Vagina (tissue), 2 donors: ENCODE measurements around the gene SMC1B. TPM values are rescaled to one million over a fixed set of nuclear protein-coding genes. Genes with fewer than 3 reads are reported as not detected.
"Not testable (repeated sequence)": the region's sequence is repeated elsewhere in the genome, so short reads cannot be mapped to it uniquely, and the experiment has no call there.

Source experiments
- DNase-seq, 2 donors: peaks; one replicate each; pipeline ENCODE4 v3.0.0-alpha.2; 2017; ENCODE audit errors: extremely low spot score in 2 of 2
- H3K27ac ChIP-seq: fragments of 200-600 bp; sonication (generic); one replicate; pipeline ENCODE4 v1.5.1; 2019
- H3K27me3 ChIP-seq: fragments of 200-600 bp; sonication (generic); one replicate; pipeline ENCODE4 v1.5.1; 2019
- H3K36me3 ChIP-seq, 2 donors: fragments of 200-600 bp; sonication (generic); one replicate each; pipeline ENCODE4 v1.5.1; 2017 to 2019
- H3K4me1 ChIP-seq: fragments of 200-600 bp; sonication (generic); one replicate; pipeline ENCODE4 v1.5.1; 2019
- H3K4me3 ChIP-seq, 2 donors: fragments of 200-600 bp; sonication (generic); 1 replicate in 1 of 2; 2 replicates in 1 of 2; pipeline ENCODE4 v1.5.1; 2016 to 2019
- H3K9me3 ChIP-seq: fragments of 200-600 bp; sonication (generic); one replicate; pipeline ENCODE4 v1.5.1; 2019
- CTCF ChIP-seq, 3 experiments: fragments of 450-650 bp in 2 of 3; fragments of 200-600 bp in 1 of 3; sonication (generic) in 1 of 3; IDR thresholded peaks; one replicate each; pipeline ENCODE4 v1.5.1; 2017 to 2019; ENCODE audit warnings: antibody characterized with exemption in 3 of 3, mild to moderate bottlenecking in 2 of 3, moderate library complexity in 2 of 3
- POLR2A ChIP-seq, 2 donors: fragments of 450-650 bp; IDR thresholded peaks; one replicate each; pipeline ENCODE4 v1.6.1; 2017; ENCODE audit warnings: antibody characterized with exemption in 2 of 2, mild to moderate bottlenecking in 2 of 2, moderate library complexity in 2 of 2
- POLR2AphosphoS5 ChIP-seq, 2 donors: sonication (generic); formaldehyde crosslinking; IDR thresholded peaks; one replicate each; pipeline ENCODE4 v1.9.0; 2017; ENCODE audit warnings: antibody characterized with exemption in 2 of 2, mild to moderate bottlenecking in 2 of 2, low read depth in 1 of 2; ENCODE audit not compliant: insufficient read depth in 1 of 2
- intact Hi-C: fragments of 100-400 bp; cut with DNase I; formaldehyde crosslinking; loops from one replicate; pipeline ENCODE4 v1.15.1; 2023
- total RNA-seq: library from RNA; depleted of rRNA; stranded (reverse); fragments of >200 nt; gene quantifications from one replicate; pipeline ENCODE4 v1.2.3, GENCODE V29; 2016

The SMC1B gene
- total RNA-seq, 1 donor from 2014 or later, result not detected

- intact Hi-C loops, result no loop called here
- H3K4me3 ChIP-seq, result no peak overlapping the region
- DNase-seq, result no peak
- H3K27ac ChIP-seq, result no peak overlapping the region
- no peaks in the 10 kb centered on the region for H3K9me3 ChIP-seq
- no peak for TF ChIP-seq CTCF (IDR thresholded peaks at IDR 0.05)
- TF ChIP-seq POLR2AphosphoS5 (IDR thresholded peaks at IDR 0.05; ENCODE audit: insufficient read depth in 1 of 2, low read depth in 1 of 2), result no peak
- TF ChIP-seq POLR2A (IDR thresholded peaks at IDR 0.05), result no peak
- no peaks in the 10 kb centered on the region for H3K4me1 ChIP-seq
- no peaks in the 10 kb centered on the region for H3K36me3 ChIP-seq
- no peaks in the 10 kb centered on the region for H3K27me3 ChIP-seq
Observed at GRCh38 chr22:45303181-45303580, 110.2 kb downstream of the SMC1B start.

- intact Hi-C loops, result no loop called here
- Histone ChIP-seq H3K4me1 (no peaks in the 10 kb centered on the region), H3K9me3 (no peaks in the 10 kb centered on the region), H3K4me3 (no peak overlapping the region), H3K27me3 (no peaks in the 10 kb centered on the region), H3K27ac (no peak overlapping the region), H3K36me3 (no peaks in the 10 kb centered on the region)
- no peak for DNase-seq
- TF ChIP-seq POLR2AphosphoS5 (IDR thresholded peaks at IDR 0.05; ENCODE audit: insufficient read depth in 1 of 2, low read depth in 1 of 2) (no peak), POLR2A (IDR thresholded peaks at IDR 0.05) (no peak), CTCF (IDR thresholded peaks at IDR 0.05) (no peak)
Observed at GRCh38 chr22:45302751-45303150, 110.6 kb downstream of the SMC1B start.

- TF ChIP-seq POLR2AphosphoS5 (IDR thresholded peaks at IDR 0.05; ENCODE audit: insufficient read depth in 1 of 2, low read depth in 1 of 2) (no peak), CTCF (IDR thresholded peaks at IDR 0.05) (no peak), POLR2A (IDR thresholded peaks at IDR 0.05) (no peak)
- no peak for DNase-seq
- no peaks in the 10 kb centered on the region for H3K27me3 ChIP-seq
- no peak overlapping the region for H3K4me3 ChIP-seq
- H3K9me3 ChIP-seq, result no peaks in the 10 kb centered on the region
- intact Hi-C loops, result no loop called here
- H3K36me3 ChIP-seq, result no peaks in the 10 kb centered on the region
- no peaks in the 10 kb centered on the region for H3K4me1 ChIP-seq
- H3K27ac ChIP-seq, result no peak overlapping the region
Observed at GRCh38 chr22:45298934-45299505, 114.4 kb downstream of the SMC1B start.

GRCh38 chr22:45296628-45297297 is 116.6 kb downstream of the SMC1B start:
- no peaks in the 10 kb centered on the region for H3K27me3 ChIP-seq
- no peak for DNase-seq
- no peak overlapping the region for H3K4me3 ChIP-seq
- intact Hi-C loops, result no loop called here
- no peaks in the 10 kb centered on the region for H3K36me3 ChIP-seq
- no peak for TF ChIP-seq CTCF (IDR thresholded peaks at IDR 0.05)
- no peak for TF ChIP-seq POLR2AphosphoS5 (IDR thresholded peaks at IDR 0.05; ENCODE audit: insufficient read depth in 1 of 2, low read depth in 1 of 2)
- TF ChIP-seq POLR2A (IDR thresholded peaks at IDR 0.05), result no peak
- no peaks in the 10 kb centered on the region for H3K4me1 ChIP-seq
- H3K27ac ChIP-seq, result no peak overlapping the region
- no peaks in the 10 kb centered on the region for H3K9me3 ChIP-seq

- Histone ChIP-seq H3K4me1 (no peaks in the 10 kb centered on the region), H3K27ac (no peak overlapping the region), H3K9me3 (no peaks in the 10 kb centered on the region), H3K36me3 (no peaks in the 10 kb centered on the region), H3K27me3 (no peaks in the 10 kb centered on the region), H3K4me3 (no peak overlapping the region)
- intact Hi-C loops, result no loop called here
- no peak for TF ChIP-seq CTCF (IDR thresholded peaks at IDR 0.05)
- TF ChIP-seq POLR2AphosphoS5 (IDR thresholded peaks at IDR 0.05; ENCODE audit: insufficient read depth in 1 of 2, low read depth in 1 of 2), result no peak
- no peak for TF ChIP-seq POLR2A (IDR thresholded peaks at IDR 0.05)
- DNase-seq, result no peak
Observed at GRCh38 chr22:45295492-45295891, 117.9 kb downstream of the SMC1B start.

GRCh38 chr22:45295004-45295403 is 118.4 kb downstream of the SMC1B start:
- H3K4me3 ChIP-seq, DNase-seq, H3K9me3 ChIP-seq, H3K27ac ChIP-seq, H3K36me3 ChIP-seq, H3K4me1 ChIP-seq, intact Hi-C loops, H3K27me3 ChIP-seq: not testable (repeated sequence)
